GM12872 (cell line): ENCODE measurements around the gene SDCCAG8.

Experiments
- CTCF ChIP-seq: IDR thresholded peaks from 3 replicates; pipeline ENCODE4 v1.5.1; 2011; ENCODE audit warnings: low read depth, mild to moderate bottlenecking, low read length, moderate library complexity; ENCODE audit not compliant: insufficient read depth

SDCCAG8 gene

GRCh38 chr1:243487036-243487648, 231.3 kb downstream of the SDCCAG8 start:
- no peak for TF ChIP-seq CTCF

GRCh38 chr1:243487649-243488227, 231.9 kb downstream of the SDCCAG8 start:
- TF ChIP-seq CTCF: no peak

GRCh38 chr1:243488459-243489157, 232.8 kb downstream of the SDCCAG8 start:
- TF ChIP-seq CTCF: no peak

GRCh38 chr1:243489158-243489527, 233.3 kb downstream of the SDCCAG8 start:
- no peak for TF ChIP-seq CTCF

GRCh38 chr1:243489681-243490546, 234.1 kb downstream of the SDCCAG8 start:
- TF ChIP-seq CTCF: no peak

- TF ChIP-seq CTCF: no peak
Measured at GRCh38 chr1:243490748-243491686, 235.2 kb downstream of the SDCCAG8 start.
